GM18858 (cell line): ENCODE data around the gene BLID.

Source experiments
- ATAC-seq: cut with Tn5 transposase; IDR thresholded peaks from one replicate; pipeline ENCODE4 v1.9.1; 2021; ENCODE audit not compliant: unreplicated experiment

BLID gene

DNA sequence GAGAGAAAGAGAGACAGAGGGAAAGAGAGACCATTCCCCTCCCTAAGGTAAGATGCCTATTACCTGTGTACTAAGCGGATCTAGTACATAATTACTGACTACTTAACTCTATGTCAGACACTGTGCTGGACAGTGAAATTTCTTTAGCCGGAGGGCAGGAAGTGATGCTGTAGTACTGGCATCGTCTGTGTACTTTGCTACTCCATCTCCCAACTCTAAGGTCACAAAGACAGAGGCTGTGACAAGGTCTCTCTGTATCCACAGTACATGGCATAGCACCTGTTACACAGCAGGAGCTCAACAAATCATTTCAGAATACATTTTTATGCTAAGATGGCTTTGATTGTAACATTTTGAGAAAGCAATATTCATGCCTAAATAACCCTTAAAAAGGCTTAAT is 9.0 kb downstream of the BLID start:
- ATAC-seq: no peak

DNA sequence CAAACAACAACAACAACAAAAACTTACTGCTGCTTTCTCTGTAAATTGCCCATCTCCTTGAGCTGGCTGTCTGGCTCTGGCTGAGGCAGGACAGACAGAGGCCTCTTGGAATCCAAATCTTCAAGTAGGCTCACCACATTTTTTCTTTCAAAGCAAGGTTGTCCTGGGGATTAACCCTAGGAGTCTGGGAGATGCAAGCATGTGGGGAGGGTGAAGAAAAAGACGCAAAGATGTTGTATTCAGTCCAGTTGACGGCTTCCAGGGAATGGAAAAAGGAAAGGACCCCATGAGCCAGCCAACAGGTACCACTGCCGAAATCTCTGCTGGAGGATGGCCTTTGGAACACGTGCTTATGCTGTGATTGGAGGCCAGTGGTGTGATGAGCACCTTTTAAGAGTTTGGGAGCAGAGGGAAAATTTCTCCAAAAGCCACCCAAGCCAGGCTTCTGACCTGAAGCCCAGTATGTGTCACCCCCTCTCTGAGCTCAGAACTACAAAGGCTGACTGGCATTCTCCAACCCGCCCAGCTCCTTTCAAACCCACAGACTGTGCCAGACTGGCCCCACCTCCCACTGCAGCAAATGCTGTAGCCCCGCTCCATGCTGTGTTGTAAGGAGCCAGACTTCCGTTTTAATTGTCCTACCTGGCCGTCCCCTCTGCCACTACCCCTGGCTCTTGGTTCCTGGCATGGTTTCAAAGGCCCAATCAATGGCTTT is 10.8 kb downstream of the BLID start:
- no peak for ATAC-seq

DNA sequence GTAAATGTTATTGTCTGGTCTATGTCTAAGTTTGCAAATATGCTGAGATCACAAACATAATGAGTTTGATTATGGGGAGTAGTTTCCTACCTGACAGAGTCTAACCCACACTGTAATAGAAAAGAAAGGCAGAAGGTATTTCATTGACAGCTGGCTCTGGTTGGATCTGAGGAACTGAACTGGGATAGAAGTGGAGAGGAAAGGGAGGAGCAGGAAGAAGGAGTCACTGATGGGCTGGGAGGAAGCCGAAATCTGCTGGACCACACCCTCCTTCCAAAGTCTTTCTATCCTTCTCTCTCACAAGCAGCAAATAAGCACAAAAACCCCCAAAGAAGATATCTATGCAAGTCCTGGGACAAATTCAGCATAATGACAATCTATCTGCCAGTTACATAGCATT is 11.7 kb downstream of the BLID start:
- ATAC-seq: no peak

DNA sequence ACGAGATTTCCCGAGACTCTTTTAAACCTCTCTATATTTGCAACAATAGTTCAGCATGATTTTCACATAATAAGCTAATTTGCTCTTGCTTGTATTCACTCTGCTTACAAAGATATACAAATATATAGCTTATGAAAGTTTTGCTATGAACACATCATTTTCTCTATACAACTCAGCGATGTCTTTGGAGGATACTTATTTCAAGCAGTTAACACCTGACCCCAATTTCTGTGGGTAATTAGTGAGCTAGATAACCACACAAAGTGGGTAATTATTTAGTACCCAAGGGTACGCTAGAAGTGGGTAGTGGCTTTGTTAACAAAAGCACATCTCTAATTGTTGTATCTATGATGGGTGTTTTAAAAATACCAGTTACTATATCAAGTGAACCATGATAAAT is 12.3 kb downstream of the BLID start:
- ATAC-seq: no peak

DNA sequence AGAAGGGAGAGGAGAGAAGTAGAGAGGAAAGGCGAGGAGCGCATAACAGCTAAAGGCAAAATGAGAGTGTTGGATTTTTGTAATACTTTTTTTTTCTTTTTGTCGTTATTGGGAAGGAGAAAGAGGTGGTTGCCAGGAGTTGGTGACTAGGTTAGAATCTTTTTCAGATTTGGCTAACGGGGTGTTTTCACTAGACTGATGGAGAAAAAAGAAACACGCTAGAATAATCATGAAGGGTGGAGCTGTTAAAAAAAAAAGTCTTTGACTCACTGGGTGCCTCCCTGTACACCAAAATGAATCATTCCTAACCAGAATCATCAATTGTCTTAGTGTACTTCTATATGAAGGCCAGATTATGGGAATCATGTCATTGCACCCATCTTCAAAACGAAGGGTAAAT is 12.7 kb downstream of the BLID start:
- no peak for ATAC-seq

DNA sequence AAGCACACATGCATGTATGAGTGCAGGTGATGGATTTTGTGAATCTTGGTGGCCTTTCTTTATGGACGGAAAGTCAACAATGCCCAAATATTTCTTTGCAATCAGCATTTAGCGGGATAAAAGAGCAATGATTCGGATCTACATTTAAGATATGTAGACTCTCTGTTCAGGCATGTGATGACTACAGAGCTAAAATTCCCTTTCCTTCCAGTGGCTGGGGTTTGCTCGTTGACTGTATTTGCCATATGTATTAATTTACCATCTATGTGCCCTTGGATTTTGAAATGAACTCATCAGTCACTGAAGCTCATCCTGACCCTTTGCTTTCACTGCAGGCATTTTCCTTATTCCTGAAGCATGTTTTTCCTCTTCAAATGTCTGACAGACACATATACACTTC is 13.6 kb downstream of the BLID start:
- no peak for ATAC-seq

DNA sequence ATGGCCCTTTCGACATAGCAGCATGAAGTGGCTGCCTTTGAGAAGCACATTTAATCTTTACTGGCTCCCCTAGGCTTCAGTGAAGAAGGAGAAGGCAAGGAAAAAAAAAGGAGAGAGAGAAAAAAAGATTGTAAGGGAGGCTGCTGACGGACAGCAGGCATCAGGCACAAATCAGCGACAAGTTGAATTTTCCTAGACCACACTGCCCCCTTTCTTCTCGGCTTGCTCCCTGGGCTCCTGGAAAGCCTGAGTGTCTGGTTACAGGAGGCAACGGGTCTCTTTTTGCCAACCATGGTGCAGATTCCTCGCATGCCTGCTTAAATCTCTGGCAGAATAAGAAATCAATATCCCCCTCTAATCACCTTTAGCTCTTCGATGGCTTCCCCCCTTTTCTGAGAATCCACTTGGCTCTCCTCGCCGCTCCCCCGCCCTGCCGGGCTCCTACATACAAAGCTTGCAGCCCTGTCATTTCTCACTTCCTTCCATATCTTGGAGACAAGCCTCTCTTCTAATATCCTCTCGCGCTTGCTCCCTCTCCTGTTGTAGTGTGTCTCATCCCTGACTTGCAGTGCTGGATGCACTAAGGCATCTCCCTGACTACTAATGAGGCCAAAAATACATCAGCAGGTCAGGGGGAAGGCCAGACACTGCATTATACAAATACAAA is 14.3 kb downstream of the BLID start:
- no peak for ATAC-seq

DNA sequence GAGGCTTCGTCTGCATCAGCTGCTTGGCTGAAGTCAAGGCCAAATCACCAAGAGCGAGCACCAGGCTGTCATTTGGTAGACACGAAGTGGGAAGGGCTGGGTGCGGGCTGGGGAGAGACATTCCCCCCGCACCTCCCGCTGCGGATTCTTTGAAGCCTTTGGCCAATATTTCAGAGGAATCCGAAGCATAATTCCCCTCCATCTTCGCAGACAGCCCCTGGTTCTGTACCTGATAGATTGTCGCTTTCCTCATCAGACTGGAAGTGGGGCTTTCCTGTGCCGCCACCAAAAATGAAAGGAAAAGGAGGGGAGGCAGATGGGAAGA is 15.3 kb downstream of the BLID start:
- ATAC-seq: no peak

DNA sequence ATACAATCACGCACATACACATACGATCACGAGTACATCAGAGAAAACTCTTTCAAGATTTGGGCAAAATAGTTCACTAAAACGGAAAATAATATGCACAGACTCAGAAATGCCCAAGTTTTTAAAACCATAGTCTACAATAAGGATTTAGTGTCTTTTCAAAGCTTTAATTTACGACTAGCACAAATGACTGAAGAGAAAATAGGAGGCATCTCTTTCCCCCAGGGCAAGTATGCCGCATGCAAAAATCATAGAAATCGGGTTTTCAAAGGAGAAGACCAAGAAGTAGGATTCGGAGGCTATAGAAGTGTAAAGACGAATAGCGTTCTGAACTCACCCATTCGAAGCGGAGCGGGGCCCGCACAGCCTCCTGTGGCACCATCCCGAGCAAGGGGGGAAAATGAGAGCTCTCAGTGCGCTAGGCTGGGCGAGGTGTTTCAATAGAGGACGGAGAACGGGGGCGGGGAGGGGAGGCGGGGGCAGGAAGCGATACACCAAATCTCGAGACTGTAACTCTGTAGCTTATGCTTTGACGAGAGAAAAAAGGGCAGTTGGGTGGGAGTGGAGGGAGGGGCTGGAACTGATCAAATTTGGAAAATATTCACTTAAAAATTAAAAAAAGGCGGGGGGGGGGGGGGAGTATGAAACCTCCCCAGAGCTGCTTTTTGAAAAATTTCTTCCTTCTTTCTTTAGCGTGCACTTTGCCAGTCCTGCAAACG is 15.8 kb downstream of the BLID start:
- no peak for ATAC-seq

DNA sequence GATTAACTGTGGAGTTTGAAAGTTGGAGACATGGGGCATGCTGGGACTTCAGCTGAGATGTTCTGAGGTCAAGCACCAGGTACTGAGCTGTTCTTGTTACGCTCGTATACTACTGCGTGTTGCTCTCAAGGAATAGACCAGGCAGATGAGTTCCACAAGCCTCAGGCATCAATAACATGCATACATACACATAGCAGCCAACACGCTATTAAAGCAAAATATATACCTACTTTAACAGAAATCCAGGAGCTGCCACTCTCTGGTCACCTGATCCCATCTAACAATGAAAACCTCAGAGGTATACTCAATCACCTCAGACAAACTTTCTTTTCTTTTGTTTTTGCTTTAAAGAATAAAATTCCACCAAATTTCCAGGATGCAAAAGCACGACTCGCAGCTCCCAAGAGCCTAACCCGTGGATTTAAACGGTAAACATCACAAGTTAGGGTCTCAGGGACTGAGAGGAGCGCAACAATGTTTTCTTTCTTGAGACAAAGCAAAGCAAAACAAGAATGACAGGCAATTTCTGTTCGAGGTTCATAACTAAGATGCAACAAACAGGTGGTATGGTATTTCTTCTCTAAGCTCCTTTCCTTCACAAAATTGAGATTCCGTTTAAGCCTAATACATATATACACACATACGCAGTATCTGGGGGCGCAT is 16.5 kb downstream of the BLID start:
- no peak for ATAC-seq

DNA sequence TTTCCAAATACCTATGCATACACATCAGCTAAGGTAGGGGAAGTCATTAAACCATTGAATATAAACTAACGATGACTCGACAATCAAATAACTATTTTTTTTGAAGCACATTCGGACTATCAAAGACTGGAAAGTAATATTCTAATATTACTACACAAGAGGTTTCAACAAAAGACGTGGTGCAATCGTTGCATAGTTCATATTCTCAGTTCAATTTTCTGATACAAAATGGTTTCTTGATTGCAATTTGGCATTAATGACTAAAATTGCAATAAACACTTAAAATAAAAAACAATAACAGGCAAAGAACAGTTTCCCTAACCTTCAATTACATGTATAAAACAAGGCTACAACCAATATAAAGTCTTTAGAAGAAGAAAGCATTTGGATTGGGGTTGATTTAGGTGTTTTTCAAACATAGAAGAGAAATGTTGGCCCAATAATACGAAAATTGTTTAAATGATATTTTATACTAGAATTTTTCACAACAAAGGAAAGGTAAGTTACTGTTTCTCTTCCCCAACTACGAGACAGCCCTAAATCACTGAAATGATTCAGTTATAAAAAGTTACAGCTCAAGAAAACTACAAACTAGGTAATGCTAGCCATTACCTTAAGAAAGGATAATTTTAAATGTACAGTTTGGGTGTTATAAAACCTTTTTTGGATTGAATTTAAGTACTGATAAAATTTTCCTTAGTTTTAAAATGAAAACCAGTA is 17.6 kb downstream of the BLID start:
- ATAC-seq: no peak

DNA sequence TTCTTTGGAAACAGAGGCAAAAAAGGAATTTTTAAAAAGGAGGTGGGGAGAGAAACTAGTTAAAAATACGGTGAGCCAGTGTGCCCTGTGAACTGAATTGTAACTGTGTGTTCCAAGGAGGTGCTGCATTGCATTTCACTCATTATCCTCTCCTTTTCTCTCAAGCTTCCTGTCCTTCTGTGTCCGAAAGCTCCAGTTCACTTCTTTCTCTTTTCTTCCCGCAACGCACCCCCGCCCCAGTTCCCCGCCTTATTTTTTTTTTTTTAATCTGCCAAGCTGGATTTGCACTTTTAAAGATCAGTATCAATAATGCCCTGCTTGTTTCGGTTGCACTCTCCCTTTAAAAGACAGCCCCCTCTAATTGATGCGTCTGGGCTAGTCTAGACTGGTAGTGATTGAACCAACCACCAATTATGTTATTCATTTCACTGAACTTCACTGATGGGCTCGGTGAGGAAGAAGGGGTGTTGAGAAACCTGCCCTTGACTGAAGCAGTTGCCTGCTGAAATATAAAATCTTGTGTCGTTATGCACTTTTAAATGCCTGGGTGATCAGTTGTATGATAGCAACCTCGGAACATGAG is 18.5 kb downstream of the BLID start:
- no peak for ATAC-seq

DNA sequence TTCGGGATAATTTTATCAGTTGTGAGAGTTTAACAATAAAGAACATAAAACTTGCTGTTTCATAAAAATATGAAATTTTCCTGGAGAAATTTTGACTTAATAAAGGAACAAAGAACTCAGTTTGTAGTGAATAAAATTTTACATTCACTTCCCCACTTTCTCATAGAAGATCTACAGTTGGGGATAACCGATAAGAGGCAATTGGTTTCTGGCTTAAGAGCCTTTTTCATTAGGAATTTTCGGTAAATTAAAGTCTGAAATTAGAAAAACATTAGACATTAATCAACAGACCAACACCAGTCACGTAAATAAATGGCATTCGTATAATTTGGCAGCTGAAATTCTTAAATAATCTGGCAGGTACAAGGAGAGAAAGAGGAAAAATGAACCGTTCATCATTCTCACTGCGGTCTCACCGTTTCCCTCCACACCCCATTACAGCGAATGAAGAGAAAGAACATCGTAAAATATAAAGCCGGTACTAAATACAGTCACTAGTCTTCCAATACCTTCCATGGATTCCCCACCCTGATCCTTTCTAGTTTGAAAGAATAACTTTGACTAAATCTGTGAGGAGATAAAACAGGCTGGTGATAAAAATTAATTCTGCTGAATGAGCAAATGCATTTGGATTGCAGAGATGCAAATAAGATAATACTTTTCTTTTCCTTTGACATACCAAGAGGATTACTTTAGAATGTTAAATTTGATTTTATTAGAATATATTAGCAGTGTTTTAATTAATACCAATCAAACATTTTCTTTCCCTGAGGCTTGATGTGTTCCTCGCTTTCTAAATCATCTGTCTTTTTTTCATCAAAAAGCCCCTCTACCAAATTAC is 19.5 kb downstream of the BLID start:
- ATAC-seq: no peak

DNA sequence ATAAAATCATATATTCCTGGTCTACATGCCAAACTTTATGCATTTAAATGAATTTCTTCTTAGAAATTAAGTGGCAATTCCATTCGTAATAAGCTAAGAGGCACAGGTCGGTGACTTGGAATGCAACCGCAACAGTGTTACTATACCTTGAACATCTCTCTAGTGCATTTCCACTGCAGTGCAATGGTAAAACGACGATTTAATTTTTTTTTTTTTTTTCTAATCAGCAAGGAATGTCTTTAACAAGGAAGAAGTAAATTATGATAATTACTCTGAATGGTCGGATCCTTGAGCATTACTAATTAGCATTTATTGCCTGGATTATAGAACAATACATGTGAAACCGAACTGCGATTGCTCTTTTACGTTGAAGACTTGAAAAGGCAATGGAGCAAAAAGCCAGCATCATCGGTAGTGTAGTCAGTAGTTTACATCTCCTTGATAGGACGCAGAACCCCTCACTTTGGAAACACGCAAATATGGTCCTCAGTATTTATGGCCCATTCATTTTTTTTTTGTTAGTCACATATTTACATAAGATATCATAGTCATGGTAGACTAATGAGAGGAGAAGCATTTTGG is 20.2 kb downstream of the BLID start:
- no peak for ATAC-seq

DNA sequence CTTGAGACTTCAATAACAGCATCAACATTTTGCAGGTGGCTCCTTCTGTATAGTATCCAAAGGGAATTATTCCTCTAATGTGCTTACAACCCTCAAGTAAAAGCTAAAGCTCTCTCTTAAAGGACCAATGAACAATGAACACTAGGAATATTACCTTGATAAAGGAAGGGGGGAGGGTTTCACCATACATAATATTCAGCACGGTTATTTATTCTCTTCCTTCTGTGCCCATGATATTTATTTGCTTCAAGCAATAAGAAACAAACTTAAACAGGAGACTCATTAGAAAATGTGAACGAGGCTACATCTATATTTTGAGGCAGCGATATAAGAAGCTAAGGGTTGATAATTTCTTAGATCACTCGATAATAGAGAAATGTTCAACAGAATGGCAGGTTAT is 21.2 kb downstream of the BLID start:
- no peak for ATAC-seq

DNA sequence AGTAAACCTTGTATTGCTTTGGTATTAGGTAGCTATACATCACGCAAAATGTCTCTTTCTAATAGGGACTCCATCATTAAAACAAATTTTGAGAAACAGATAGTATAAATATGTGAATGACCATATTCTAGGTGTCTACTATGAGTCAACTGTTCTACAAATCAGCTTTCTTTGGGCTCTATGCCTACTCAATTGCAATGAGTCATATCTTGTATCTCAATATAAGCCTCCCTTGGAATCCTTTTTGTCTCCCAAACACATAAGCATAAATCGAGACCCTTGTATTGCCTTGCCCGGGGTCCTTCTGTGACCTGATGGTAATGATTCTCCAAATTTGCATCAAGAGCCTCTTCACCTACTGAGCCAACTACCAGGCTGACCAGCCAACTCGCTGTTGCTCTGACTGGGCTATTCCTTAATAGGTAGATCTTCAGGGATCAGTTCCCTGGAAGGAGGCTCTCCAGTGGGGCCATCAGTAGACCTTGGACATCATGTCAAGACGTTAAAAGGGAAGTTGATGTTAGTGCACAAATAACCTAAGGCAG is 22.2 kb downstream of the BLID start:
- no peak for ATAC-seq

DNA sequence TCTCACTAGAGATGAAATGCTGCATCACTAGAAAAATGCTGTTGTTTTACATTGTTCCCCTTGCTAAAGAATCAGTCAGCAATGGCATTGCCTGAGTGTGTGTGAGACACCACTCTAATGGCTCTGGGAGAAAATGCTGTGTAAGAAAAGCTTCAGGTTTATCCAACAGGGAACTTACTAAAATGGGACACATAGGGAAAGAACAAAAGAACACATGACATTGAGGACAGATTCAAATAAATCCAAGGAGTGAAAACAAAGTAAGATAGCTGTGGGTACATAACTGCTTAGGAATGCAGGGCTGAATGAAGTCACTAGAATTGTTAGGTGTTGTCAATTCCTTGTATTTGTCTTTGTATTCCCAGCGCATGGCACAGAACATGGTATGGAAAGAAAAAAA is 24.2 kb downstream of the BLID start:
- no peak for ATAC-seq

DNA sequence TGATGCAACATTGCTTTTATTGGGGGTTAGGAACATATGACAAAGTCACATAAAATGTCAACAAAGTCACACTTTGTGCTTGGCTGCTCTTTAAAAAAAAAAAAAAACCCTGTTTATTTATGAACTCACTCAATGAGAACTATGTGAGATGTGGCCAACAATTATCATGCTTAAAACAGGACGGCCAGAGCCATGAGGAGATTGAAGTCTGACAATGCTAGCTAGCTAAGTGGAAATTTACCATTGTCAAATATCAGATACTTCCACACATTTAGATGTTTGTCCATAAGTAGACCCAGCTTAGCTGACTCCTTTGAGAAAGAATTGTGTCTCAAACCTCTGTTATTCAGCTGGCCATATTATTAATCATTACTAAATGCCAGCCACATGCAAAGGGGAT is 26.9 kb downstream of the BLID start:
- no peak for ATAC-seq

DNA sequence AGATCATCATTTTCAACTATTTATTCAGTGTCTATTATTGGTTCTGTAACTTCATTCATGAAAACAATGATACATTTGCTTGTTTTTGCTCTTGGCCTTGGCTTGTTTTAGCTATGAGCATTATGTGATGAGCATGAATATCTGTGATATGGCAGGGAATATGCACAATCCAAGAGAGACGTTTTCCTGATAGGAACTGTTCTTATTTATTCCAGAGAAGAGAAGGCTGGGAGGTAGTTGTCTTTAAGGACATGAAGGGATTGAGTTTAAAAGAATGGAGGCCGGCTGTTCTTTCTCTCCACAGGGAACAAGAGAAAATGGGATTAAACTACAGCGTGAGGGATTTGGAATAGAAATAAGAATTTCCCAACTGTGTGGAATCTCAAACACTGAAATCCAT is 30.3 kb downstream of the BLID start:
- ATAC-seq: no peak
